Panc1 (cell line): Measurements from ENCODE around the gene CDCA7. TPM values are rescaled to one million over a fixed set of nuclear protein-coding genes. Genes with fewer than 3 reads are reported as not detected.
A peak's percentile ranks its signal among the peaks of the same experiment; 100 is the strongest.

Source experiments
- ATAC-seq: fragments of 200-7000 bp; cut with Tn5 transposase; 2 replicates; pipeline ENCODE4 v1.9.1; 2020; ENCODE audit warnings: mild to moderate bottlenecking, moderate library complexity
- BruUV-seq: library from RNA; stranded (reverse); fragments of 400-500 nt; replicated peaks from 2 replicates; lab custom pipeline; 2021; lab: Mats Ljungman, UMichigan
- CTCF ChIA-PET: fragments of 300-600 bp; sonication (Branson Sonifier 250); formaldehyde crosslinking; loops from one replicate; lab custom pipeline; 2022; ENCODE audit warnings: antibody characterized with exemption; lab: Charles Lee
- POLR2A ChIA-PET: fragments of 300-600 bp; sonication (Branson Sonifier 250); formaldehyde crosslinking; loops from one replicate; lab custom pipeline; 2022; ENCODE audit warnings: antibody characterized with exemption; lab: Charles Lee
- DNase-seq: peaks from one replicate; pipeline ENCODE4 v3.0.0-alpha.2; 2010; ENCODE audit warnings: low read depth, low spot score
- H3K27ac ChIP-seq: 2 replicates; pipeline ENCODE4 v1.5.1; 2011; ENCODE audit warnings: mild to moderate bottlenecking, low read length, inconsistent platforms
- H3K27me3 ChIP-seq: fragments of 200-500 bp; sonication (Bioruptor generic); 2 replicates; pipeline ENCODE4 v1.6.0; 2014; ENCODE audit warnings: low read length, inconsistent platforms; ENCODE audit not compliant: control insufficient read depth, insufficient read depth
- H3K36me3 ChIP-seq: fragments of 200-500 bp; sonication (Bioruptor generic); 2 replicates; pipeline ENCODE4 v1.5.1; 2014; ENCODE audit warnings: inconsistent platforms, mild to moderate bottlenecking, low read length, moderate library complexity; ENCODE audit not compliant: control insufficient read depth, insufficient read depth
- H3K4me1 ChIP-seq: 2 replicates; pipeline ENCODE4 v1.5.1; 2011; ENCODE audit warnings: inconsistent platforms, mild to moderate bottlenecking, low read length, moderate library complexity; ENCODE audit not compliant: control insufficient read depth, insufficient read depth
- H3K4me3 ChIP-seq, 2 experiments: 2 replicates each; pipeline ENCODE4 v1.5.1; 2011 to 2012; ENCODE audit warnings: low read depth in 2 of 2, low read length in 2 of 2, mild to moderate bottlenecking in 2 of 2, inconsistent platforms in 1 of 2, moderate library complexity in 1 of 2
- H3K9me3 ChIP-seq: fragments of 200-500 bp; sonication (Bioruptor generic); 2 replicates; pipeline ENCODE4 v1.5.1; 2014; ENCODE audit warnings: low read depth, mild to moderate bottlenecking, inconsistent platforms, low read length, moderate library complexity; ENCODE audit not compliant: control insufficient read depth, insufficient read depth
- POLR2AphosphoS5 ChIP-seq: IDR thresholded peaks from 2 replicates; pipeline ENCODE4 v1.6.1; 2012; ENCODE audit warnings: mild to moderate bottlenecking, low read depth, low read length, moderate library complexity
- SIN3A ChIP-seq: IDR thresholded peaks from 2 replicates; pipeline ENCODE4 v1.6.1; 2012; ENCODE audit warnings: low read depth, mild to moderate bottlenecking, low read length, moderate library complexity, borderline replicate concordance; ENCODE audit not compliant: insufficient read depth
- TCF7L2 ChIP-seq: IDR thresholded peaks from 2 replicates; pipeline ENCODE4 v1.6.1; 2011; ENCODE audit warnings: mild to moderate bottlenecking, low read depth, low read length, inconsistent platforms
- in situ Hi-C: cut with HindIII; loops from 2 replicates; pipeline ENCODE4 v1.10.0; 2016; ENCODE audit warnings: low sequenced_read_pairs, low pct_unique_long_range_greater_than_20kb
- intact Hi-C: fragments of 100-400 bp; cut with micrococcal nuclease; formaldehyde crosslinking; loops from one replicate; pipeline ENCODE4 v1.10.0; 2022; ENCODE audit not compliant: unreplicated experiment
- total RNA-seq: library from RNA; stranded (reverse); gene quantifications from one replicate; pipeline ENCODE4 v1.2.1, GENCODE V29; 2021; ENCODE audit not compliant: unreplicated experiment
- TF ChIP-seq, protein P1 (sequence below): fragments of 450-650 bp; IDR thresholded peaks from 2 replicates; pipeline ENCODE4 v1.5.1; 2017; ENCODE audit warnings: mild to moderate bottlenecking
- TF ChIP-seq, protein P2 (sequence below), 2 experiments: IDR thresholded peaks; 2 replicates each; pipeline ENCODE4 v1.6.1; 2011 to 2012; ENCODE audit warnings: low read depth in 2 of 2, control low read depth in 1 of 2, low read length in 1 of 2, mild to moderate bottlenecking in 1 of 2, moderate library complexity in 1 of 2; ENCODE audit not compliant: insufficient read depth in 1 of 2

The CDCA7 gene
- total RNA-seq, 1 experiment from 2014 or later, result 60.5 TPM

DNA sequence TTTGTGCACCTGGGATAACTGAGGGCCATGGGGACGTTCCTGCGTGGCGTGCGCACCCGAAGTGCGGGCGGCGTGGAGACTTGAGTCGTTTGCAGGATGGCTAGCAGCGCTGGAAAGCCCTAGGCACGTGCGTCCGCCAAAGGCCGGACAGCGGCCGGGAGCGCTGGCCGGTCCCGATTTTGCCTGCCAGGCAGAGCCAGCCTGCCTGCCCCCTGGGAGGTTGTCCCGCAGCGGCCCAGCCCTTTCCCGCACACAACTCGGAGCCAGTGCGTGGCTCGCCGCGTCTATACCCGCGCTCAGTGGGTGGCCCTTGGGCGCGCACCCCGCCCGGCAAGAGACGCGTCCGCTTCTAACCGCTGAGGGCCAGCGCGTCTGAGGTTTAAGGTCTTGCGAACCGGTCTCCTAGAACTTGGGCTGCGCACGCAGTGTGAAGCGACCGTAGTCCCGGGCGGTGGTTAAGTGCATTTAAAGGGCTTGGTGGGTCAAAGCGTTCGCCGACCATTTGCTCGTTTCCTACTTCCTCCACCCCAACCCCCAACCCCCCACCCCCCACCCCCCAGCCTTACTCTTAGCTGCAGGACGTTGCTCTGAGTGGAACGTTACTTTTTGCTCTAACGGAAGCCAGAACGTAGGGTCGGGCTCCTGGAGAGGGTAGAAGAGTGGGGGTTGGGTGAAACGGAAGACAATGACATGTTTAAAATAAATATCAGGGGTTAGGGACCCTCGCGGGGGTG, 627 bp downstream of the CDCA7 start:
- H3K27me3 ChIP-seq, result no peaks in the 10 kb centered on the region
- ChIA-PET CTCF (interaction anchor here (0.6 kb wide), 1 partner anchor 328 kb away, joined by 4 read pairs; no protein-coding TSS in a partner anchor), POLR2A (interaction anchor here (0.6 to 0.7 kb wide), 2 partner anchors 9 to 235 kb away, joined by 3 to 6 read pairs; no protein-coding TSS in a partner anchor)
- H3K27ac ChIP-seq, result peak overlapping the region; percentile 98
- peak; percentile 74 for ATAC-seq
- H3K4me3 ChIP-seq, result peak overlapping the region; percentile 77 to 87
- no peaks in the 10 kb centered on the region for H3K9me3 ChIP-seq
- peaks cover 18% of the 10 kb centered on the region; the same call in 1 of the 2 replicates for H3K36me3 ChIP-seq
- intact Hi-C loops, result no loop called here
- DNase-seq, result no peak
- TF ChIP-seq, protein P1, sequence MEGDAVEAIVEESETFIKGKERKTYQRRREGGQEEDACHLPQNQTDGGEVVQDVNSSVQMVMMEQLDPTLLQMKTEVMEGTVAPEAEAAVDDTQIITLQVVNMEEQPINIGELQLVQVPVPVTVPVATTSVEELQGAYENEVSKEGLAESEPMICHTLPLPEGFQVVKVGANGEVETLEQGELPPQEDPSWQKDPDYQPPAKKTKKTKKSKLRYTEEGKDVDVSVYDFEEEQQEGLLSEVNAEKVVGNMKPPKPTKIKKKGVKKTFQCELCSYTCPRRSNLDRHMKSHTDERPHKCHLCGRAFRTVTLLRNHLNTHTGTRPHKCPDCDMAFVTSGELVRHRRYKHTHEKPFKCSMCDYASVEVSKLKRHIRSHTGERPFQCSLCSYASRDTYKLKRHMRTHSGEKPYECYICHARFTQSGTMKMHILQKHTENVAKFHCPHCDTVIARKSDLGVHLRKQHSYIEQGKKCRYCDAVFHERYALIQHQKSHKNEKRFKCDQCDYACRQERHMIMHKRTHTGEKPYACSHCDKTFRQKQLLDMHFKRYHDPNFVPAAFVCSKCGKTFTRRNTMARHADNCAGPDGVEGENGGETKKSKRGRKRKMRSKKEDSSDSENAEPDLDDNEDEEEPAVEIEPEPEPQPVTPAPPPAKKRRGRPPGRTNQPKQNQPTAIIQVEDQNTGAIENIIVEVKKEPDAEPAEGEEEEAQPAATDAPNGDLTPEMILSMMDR, result no peak
- peak; percentile 68 for TF ChIP-seq SIN3A
- TF ChIP-seq POLR2AphosphoS5, result peak; percentile 7
- TF ChIP-seq TCF7L2, result peak; percentile 36; the same call in 1 of the 2 replicates
- peaks cover 32% of the 10 kb centered on the region for H3K4me1 ChIP-seq
- no TSS peak for BruUV-seq
- in situ Hi-C loops, result no loop called here

DNA sequence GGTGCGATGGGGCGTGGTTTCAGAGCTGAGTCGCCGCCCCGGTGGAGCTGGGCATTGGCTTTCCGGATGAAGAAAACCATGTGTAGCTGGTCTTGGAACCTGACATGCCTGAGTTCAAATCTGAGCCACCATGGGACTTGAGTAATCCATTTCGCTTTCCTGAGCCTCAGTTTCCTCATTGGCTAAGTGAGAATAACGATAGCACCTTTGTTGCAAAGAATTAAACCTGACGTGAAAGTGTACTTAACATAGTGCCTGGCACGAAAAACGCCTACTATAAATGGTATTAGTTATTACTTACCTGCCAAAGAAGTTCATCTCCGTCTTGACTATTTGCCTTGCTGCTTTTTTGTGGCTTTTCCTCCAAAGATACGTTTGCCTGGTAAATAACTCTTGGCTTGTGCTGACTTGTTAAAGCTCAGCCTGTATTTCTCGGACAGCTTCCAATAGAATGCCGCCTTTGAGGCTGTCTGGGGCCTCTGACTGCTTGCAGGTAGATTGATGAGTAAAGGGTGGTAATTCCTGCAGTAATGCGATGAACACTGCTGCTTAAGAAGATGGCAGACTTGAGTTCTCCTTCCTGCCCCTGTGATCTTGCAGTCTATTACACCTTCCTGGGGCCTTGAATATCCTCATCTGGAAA, 1.3 kb downstream of the CDCA7 start:
- intact Hi-C loops, result no loop called here
- TF ChIP-seq, protein P1, result no peak
- peak overlapping the region; percentile 77 to 87 for H3K4me3 ChIP-seq
- H3K4me1 ChIP-seq, result peaks cover 32% of the 10 kb centered on the region
- peaks cover 19% of the 10 kb centered on the region; the same call in 1 of the 2 replicates for H3K36me3 ChIP-seq
- peak; percentile 35 for ATAC-seq
- BruUV-seq, result TSS peak; percentile 72
- ChIA-PET CTCF (no interaction called here), POLR2A (interaction anchor here (0.6 to 0.7 kb wide), 2 partner anchors 8 to 234 kb away, joined by 3 to 6 read pairs; no protein-coding TSS in a partner anchor)
- DNase-seq, result no peak
- in situ Hi-C loops, result no loop called here
- H3K9me3 ChIP-seq, result no peaks in the 10 kb centered on the region
- no peaks in the 10 kb centered on the region for H3K27me3 ChIP-seq
- H3K27ac ChIP-seq, result peak overlapping the region; percentile 85

DNA sequence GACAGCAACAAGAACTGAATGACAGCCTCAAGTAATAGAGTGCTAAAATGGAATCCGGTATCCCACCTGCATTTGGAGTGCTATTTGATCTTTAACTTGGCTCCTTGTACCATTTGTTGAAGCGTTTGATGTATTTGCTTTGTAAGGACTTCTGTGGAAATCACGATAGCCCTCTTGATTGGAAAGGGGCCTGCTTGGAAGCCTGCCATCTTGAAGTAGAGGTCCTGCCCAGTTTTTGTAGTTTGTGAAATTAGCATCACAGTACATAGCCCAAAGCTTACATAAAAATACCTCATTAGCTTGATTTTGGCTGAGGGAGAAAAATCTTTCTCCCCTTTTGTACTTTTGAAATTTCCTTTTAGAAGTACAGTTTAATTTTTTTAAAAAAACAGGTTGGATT, 2.7 kb downstream of the CDCA7 start:
- peak overlapping the region; percentile 85 for H3K27ac ChIP-seq
- DNase-seq (no peak), ATAC-seq (no peak)
- peaks cover 32% of the 10 kb centered on the region for H3K4me1 ChIP-seq
- intact Hi-C loops, result no loop called here
- POLR2A ChIA-PET, result no interaction called here
- CTCF ChIA-PET, result no interaction called here
- TF ChIP-seq TCF7L2 (no peak), POLR2AphosphoS5 (no peak), SIN3A (no peak)
- TF ChIP-seq, protein P1, result no peak
- TF ChIP-seq, protein P2, sequence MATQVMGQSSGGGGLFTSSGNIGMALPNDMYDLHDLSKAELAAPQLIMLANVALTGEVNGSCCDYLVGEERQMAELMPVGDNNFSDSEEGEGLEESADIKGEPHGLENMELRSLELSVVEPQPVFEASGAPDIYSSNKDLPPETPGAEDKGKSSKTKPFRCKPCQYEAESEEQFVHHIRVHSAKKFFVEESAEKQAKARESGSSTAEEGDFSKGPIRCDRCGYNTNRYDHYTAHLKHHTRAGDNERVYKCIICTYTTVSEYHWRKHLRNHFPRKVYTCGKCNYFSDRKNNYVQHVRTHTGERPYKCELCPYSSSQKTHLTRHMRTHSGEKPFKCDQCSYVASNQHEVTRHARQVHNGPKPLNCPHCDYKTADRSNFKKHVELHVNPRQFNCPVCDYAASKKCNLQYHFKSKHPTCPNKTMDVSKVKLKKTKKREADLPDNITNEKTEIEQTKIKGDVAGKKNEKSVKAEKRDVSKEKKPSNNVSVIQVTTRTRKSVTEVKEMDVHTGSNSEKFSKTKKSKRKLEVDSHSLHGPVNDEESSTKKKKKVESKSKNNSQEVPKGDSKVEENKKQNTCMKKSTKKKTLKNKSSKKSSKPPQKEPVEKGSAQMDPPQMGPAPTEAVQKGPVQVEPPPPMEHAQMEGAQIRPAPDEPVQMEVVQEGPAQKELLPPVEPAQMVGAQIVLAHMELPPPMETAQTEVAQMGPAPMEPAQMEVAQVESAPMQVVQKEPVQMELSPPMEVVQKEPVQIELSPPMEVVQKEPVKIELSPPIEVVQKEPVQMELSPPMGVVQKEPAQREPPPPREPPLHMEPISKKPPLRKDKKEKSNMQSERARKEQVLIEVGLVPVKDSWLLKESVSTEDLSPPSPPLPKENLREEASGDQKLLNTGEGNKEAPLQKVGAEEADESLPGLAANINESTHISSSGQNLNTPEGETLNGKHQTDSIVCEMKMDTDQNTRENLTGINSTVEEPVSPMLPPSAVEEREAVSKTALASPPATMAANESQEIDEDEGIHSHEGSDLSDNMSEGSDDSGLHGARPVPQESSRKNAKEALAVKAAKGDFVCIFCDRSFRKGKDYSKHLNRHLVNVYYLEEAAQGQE (IDR thresholded peaks at IDR 0.05; ENCODE audit: insufficient read depth in 1 of 2, low read depth in 2 of 2, low read length in 1 of 2), result no peak
- in situ Hi-C loops, result no loop called here
- H3K36me3 ChIP-seq, result peaks cover 19% of the 10 kb centered on the region; the same call in 1 of the 2 replicates
- H3K4me3 ChIP-seq, result no peak overlapping the region
- BruUV-seq, result no TSS peak
- no peaks in the 10 kb centered on the region for H3K27me3 ChIP-seq
- no peaks in the 10 kb centered on the region for H3K9me3 ChIP-seq
